HG02763 (cell line): ENCODE data around the gene MTFR1L.
"Not testable (repeated sequence)": the region's sequence is repeated elsewhere in the genome, so short reads cannot be mapped to it uniquely, and the experiment has no call there.

Experiments
- ATAC-seq: cut with Tn5 transposase; IDR thresholded peaks from one replicate; pipeline ENCODE4 v1.9.1; 2021; ENCODE audit warnings: mild to moderate bottlenecking, moderate library complexity; ENCODE audit not compliant: unreplicated experiment

MTFR1L gene

DNA sequence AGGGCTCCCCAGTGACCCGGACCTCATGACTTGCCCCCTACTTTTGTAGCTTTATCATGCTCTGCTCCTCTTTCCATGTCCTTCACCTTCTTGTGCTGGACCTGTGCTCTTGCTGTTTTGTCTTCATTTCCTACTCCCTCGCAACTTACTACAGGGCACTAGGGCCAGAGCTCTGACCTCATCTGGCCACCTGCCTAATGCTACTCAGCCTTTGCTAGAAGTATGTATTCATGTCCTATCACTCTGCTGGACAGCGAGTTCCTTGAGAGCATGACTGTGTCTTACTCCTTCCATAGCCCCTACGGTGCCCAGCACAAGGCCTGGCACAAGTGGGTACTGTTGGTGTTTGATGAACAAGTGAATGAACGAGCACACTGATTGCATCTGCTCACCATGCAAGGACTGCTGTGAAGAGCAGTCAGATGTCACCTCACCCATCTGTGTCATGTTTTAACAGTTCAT lies 1.9 kb downstream of the MTFR1L start:
- no peak for ATAC-seq

DNA sequence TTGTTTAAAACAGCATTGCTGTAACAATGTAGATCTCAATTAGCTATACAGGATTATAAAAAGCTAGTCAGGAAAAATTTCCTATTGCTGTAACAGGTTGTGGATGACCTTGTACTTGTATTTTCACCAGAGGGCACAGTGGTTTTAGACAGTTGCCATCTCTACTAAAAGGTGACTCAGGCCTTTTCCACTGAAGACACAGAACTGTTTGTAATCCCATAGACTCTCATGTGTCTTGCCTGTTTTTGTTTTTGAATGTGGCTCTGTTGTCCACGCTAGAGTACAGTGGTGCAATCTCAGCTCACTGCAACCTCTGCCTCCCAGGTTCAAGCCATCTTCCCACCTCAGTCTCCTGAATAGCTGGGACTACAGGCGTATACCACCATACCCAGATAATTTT lies 5.9 kb downstream of the MTFR1L start:
- ATAC-seq = no peak

DNA sequence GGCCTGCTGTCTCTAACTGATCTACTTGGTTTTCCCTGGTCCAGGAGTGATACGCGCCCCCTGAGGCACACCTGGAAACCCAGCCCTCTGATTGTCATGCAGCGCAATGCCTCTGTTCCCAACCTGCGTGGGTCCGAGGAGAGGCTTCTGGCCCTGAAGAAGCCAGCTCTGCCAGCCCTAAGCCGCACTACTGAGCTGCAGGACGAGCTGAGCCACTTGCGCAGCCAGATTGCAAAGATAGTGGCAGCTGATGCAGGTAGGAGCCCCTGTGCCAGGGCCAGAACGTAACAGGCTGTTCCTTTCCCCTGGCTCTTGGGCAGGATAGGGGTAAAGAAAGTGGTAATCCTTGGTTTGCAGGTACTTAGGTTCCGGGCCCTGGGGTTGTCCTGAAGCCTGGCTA lies 6.8 kb downstream of the MTFR1L start:
- no peak for ATAC-seq

DNA sequence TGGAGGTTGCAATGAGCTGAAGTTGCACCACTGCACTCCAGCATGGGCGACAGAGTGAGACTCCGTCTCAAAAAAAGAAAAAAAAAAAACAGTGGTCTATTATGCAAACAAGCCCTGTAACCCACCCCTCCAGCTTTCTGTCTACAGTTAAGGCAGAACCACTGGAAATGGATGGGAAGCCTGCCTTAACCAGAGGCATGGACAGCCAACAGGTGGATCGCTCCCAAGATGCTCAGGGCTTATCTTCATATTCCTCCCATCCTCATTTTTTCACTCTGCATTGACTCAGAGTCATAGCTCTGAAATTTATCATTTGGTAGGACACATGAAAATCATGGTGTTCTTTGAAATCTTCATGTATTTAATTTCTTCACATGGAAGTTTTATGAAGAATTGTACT lies 8.7 kb downstream of the MTFR1L start:
- ATAC-seq = no peak

DNA sequence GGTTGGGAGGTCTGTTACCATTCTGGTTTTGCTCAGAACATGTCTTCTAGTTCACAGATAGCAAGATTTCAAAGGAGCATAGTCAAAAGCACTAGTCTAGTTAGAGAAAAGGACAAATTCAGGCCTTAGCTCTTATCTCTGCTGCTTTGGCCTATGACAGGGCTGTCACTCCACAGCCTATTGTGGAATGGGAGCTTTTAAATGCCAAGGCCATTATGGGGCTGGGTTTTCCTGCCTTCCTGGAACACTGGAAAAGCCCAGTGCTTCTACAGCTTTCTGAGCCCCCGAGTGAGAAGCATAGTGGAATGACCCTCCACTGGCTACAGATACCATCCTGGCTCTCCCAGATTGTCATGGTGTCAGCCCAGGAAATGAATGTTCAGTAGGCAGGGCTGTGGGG lies 9.3 kb downstream of the MTFR1L start:
- no peak for ATAC-seq

DNA sequence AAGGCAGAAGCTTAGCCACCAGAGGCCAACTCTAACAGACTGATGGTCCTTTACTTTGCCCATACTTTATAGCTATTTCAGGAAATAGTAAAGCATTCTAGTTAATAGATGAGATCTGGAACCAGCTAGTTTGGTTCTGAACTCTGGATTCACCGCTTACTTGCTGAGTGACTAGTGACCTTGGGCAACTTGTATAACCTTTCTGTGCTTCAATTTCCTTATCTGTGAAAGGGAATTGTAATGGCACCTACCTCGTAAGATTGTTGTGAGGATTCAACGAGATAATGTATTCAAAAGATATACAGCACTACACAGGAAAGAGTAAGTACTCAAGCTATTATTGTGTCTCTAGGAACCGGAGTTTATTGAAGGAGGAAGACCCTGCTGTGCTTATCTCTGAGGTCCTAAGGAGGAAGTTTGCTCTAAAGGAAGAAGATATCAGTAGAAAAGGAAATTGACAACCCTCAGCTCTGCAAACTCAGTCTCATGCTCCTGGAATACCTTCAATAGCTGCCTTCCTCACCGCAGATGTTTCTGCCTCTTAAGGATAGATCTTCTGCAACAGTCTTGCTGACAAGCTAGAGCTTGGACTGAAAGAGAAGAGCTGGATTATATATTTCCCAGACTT lies 11.9 kb downstream of the MTFR1L start:
- ATAC-seq = no peak

DNA sequence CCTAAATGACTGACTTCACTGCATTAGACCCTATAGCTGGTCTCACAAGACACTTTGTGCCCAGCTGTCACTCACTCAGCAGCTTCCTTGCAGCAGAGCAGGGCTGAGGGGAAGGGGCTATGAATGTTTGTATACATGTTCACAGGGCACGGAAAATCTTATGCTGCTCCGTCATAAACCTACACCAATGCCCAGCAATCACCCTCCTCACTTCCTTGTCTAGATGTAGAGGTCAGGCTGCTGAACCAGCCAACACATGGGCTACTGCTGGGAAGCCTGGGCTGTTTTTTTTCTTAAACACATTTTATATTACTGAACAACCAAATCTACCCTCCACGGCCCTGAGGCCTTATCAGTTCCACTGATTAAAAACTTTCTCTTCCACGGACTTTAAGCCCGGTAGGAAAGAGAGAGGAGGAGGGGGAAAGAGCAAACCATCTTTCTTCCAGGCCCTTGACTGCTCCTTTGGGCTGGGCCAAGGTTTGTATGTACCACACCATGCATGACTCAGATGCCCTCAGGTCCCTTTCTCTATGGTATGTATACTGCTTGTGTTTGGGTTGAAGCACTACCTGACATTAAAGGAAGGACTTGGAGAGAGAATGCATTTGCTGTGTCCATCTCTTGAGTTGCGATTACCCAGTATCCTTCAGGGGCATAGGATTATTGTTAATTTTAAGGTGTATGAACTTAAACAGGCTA lies 12.7 kb downstream of the MTFR1L start:
- no peak for ATAC-seq

DNA sequence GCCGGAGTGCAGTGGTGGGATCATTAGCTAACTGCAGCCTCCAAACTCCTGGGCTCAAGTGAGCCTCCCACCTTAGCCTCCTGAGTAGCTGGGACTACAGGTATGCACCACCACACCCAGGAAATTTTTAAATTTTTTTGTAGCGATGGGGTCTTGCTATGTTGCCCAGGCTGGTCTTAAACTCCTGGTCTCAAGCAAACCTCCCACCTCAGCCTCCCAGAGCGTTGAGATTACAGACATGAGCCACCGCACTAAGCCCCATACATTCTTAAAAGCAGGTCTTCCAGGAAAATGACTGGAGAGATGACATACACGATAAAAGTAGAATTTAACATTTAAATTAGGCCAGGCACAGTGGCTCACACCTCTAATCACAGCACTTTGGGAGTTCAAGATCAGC lies 13.4 kb downstream of the MTFR1L start:
- no peak for ATAC-seq

DNA sequence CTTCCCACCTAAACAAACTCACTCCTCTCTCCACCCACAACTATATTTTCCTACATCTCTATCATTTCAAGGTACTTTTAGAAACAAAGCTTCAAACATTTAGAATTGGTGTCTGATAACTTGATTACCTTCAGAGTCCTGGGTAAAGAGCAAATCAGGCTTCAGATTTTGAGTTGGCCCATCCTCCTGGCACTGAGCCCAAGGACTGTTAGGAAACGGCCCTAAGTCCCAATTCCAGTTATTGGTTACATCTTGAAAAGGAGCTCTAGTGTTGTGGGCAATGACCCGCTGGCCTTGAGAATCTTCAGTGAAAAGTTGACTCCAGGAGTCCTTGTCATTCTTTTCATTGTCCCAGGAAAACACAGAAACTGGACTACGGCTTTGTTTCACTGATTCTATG lies 15.1 kb downstream of the MTFR1L start:
- no peak for ATAC-seq

DNA sequence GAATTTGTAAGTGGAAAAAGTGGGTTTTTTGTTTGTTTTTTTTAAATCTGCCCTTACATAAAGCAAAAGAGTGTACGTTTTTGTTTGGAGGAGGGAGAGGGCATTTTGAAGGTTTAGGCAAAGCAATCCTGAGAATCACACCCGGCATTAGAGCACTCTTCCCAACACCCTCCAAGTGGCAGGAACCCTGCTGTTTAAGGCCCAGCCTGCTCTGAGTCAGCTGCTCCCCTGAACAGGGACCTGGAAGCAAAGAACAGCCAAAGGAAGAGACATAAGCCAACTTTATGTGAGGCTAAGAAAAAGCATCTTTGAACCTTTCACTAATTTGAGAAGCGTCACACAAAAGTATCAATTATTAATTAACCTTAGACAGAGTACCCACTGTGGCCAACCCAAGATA lies 16.9 kb downstream of the MTFR1L start:
- ATAC-seq = no peak

DNA sequence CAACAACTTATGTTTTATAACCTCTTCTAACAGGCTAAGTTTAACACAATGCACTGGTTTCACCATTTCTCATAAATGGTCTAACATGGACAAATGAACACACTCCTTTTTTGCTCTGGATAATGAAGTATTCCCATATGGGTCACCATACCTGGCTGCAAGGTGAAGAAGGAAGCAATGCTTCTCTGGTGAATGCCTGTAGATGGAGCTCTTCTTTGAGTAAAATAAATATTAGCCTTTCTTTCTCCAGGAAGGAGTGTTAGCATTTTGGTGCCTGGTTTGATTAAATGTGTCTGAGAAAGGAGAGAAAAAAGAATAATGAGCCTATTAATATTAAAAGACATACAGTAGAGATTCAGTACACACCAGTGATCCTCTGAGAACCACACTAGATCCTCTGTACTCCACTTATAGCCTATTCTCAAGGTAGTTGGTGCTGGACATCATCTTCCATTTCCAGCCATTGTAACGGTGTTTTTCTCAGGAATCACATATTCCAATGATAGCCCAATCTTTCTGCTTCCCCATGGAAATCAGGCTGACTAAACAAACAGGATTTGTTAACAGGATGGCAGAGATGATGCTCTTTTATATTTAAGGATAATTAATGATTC lies 17.6 kb downstream of the MTFR1L start:
- no peak for ATAC-seq

DNA sequence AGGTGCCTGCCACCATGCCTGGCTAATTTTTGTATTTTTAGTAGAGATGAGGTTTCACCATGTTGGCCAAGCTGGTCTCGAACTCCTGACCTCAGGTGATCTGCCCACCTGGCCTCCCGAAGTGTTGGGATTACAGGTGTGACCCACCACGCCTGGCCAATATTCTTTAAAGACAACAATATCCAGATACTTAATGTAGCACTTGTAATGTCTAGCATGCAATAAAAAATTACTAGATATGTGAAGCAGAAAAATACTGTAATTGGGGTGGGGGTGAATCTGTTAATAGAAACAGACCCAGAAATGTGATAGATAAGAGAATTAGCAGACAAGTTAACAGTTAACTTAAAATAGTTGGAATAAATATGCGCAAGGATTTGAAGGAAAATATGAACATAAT lies 20.1 kb downstream of the MTFR1L start:
- ATAC-seq = not testable (repeated sequence)

DNA sequence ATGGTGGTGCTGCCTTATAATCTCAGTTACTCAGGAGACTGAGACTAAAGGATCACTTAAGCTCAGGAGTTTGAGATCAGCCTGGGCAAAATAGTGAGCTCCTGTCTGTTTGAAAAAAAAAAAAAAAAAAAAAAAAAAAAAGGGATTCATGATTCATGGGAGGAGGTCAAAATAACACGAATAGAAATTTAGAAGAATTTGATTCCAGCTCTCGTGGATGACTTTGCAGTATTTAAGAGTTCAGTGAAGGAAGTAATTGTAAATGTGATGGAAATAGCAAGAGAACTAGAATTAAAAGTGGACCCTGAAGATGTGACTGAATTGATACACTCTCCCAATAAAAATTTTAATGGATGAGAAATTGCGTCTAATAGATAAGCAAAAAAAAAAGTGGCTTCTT lies 23.7 kb downstream of the MTFR1L start:
- no peak for ATAC-seq

DNA sequence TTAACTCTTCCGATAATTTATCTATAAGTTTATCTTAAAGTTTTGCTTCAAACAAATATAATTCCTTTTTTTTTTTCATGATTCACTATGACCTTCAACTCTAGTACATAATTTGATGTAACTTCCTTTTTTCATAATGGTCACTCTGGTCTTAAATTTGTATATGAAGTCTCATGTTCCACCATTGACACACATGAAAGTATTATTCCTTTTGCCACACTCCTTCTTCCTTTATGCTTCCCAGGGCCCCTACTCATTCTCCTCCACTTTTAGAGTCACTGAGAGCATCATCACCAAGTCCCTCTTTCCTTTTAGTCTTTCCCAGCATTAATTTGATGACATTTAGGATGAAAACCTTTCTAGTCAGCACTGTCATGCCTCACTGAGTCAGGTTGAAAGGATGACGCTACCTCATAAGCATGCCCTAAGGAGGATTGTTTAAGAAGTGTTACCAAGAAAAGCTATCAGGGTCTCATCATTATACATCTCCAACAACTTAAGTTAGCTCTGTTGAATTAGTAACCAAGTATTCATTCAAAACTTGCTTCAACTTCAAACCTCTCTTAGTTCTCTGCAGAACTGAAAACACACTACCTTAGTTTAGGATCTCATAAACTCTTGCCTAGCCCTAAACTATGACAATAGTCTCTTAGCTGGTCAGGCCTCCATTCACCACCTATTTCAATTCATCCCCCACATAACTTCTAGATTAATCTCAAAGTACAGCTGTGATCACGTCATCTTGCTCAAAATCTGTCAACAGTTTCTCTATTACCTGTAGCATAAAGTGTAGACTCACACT lies 25.0 kb downstream of the MTFR1L start:
- no peak for ATAC-seq

DNA sequence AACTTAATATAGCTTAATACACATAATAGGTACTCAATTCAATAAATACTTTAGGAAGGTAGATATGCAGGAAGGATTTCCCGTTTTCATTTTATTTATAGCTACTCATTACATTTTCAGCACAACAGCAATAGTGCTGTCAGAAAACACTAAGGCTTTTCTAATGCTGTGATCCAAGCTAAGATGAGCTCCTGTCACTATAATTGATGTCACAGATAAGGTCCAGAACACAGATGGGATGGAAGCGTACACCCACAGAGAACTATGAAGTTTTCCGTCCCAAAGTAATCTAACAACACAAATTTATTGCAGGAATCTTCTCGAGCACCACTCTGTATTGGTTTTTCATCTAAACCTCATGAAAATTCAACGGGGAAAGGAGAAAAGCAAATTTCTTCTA lies 25.9 kb downstream of the MTFR1L start:
- no peak for ATAC-seq

DNA sequence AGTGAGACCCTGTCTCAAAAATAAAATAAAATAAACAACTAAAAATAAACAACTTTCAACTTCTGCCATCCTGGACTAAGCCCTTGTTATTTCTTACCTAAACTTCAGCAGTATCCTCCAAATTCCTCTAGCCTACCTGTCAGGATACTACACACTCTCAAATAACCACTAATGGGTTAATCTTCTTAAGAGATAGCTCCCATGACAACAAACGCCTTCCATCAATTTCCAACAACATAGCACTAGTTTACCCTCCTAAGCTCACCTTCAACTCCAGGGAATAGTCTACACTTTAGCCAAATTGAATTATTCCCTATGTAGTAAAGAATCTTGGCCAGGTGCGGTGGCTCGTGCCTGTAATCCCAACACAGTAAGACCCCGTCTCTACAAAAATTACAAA lies 28.2 kb downstream of the MTFR1L start:
- ATAC-seq = no peak

DNA sequence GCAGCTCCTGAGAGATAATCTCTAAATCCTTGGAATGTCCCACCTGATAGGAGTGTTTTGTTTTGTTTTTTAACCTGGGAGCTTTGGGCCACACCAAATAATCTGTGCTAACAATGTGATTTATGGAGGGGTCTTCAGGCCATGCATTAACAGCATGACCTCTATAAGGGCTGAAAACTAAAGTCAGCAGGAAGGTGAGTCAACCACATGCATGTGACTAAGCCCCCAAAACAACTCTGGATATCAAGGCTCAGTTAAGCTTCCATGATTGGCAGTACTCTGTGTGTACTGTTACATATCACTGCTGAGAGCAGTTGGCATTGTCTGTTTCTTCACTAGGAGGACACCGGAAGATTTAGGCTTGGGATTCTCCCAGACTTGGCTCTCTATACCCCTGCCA lies 28.8 kb downstream of the MTFR1L start:
- ATAC-seq = no peak

DNA sequence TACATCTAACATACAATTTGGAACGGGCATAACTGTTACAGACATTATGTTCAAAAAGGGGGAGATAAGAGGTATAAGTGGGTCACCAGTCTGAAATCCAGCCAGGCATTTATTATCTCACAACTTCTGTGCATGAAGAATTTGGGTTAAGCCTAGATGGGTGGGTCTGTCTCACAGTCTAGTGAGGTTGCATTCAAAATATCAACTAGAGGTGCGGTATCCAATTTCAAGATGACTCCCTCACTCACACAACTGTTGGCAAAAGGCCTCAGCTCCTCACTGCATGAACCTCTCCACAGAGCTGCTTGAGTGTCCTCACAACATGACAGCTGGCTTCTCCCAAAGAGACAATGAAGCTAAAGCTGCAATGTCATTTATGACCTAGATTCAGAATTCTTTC lies 34.8 kb downstream of the MTFR1L start:
- no peak for ATAC-seq

DNA sequence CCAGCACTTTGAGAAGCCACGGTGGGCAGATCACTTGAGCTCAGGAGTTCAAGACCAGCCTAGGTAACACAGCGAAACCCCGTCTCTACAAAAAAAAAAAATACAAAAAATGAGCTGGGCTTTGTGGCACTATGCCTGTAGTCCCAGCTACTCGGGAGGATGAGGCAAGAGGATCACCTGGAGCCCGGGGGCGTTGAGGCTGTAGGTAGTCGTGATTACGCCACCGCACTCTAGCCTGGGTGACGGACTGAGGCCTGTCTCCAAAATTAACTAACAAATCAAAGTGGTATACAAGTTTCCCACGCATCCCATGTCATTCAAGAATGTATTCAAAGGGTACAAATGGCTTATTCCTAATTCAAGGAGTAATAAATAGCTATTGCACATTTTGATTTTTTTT lies 37.1 kb downstream of the MTFR1L start:
- ATAC-seq = no peak

DNA sequence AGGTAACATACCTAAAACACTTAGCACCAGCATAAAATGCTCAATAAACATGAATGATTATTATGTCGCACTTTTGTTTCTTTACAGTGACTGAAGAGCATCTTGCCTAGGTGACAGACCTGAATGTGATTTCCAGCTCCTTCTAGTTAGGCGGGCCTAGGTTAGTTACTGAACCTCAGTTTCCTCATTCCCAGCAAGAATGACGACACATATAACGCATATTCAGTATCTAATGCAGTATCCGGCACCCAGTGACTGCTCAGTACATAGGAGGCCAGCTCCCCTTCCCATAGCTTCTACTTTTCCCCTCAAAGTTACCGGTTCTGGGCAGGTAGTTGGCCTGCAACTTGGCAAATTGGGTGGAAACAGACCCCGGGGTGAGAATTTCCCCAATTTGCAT lies 38.7 kb downstream of the MTFR1L start:
- no peak for ATAC-seq

DNA sequence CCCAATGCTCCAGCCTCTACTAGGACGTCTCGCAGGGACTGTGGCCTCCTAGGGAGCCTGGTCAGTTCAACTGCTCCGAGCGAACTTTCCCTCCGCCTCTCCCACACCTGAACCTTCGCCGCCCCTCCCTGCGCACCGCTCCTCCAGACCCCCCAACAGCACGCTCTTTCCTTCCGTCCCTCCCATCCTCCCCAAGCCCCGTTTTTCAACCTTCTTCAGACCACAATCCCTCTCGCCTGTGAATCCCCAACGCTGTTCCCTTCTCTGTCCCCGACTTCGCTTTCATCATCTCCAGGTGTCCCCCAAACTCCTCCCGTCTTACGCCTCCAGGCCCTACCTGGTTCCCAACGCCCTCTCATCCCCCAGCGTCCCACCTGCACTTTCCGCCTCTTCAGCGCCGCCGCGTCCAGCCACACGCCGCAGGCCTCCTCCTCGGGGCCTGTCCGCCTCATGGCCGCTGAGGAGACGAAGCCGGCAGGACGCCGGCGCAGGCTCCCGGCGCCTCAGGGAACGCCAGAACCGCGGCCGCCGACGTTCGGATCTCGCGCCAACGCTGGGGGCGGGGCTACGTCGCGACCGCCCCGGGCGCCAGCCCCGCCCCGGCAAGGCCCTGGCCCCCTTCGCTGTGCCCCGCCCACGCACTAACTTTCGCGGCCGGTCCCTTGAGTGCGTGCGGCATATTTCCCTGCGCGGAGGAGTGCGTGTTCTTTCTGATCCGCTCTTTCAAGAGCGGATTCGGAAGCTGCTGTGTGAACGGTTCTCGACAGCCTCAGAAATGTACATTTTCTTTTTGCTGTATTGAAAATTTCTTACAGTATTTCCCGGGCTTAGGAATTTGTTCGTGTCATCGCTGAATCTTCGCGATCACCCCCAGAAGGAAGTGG lies 39.4 kb downstream of the MTFR1L start, which contains the start of gene AUNIP:
TSS of gene AUNIP (minus strand) at position 552 of the 884 bp plus-strand sequence. CDS start at position 452, 100 bp downstream.
- ATAC-seq = peak; percentile 78
